Measurements from ENCODE around the gene APOC3.

APOC3 gene

DNA sequence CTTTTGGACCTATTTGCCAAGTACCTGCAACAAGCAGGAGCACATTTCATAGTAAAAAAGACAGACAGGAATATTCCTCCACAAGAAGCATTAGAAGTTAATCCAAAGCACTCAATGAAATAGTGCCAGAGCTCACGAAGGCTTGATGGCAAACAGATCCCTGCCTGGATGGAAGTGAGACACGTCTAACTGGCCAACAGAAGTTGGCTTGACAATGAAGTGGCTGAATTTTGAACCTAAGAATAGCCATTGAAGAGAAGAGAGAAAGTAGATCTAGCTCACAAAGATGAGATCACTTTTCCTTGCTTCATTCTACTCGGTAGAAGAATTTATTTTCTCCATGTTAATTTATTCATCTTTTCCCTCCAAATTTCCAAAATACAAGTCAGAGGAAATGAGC is 38.4 kb downstream of the APOC3 start:
- TF ChIP-seq CTCF (IDR thresholded peaks at IDR 0.05; ENCODE audit: low read depth, low read length) = no peak
- TF ChIP-seq EZH2phosphoT487 (IDR thresholded peaks at IDR 0.05; ENCODE audit: low read depth) = no peak
- Histone ChIP-seq H4K20me1 (ENCODE audit: insufficient read depth, low read length) (no peaks in the 10 kb centered on the region), H3K79me2 (ENCODE audit: low read length) (no peaks in the 10 kb centered on the region), H3K27me3 (ENCODE audit: low read depth, low read length) (no peaks in the 10 kb centered on the region), H3K36me3 (replicated peaks; ENCODE audit: low read depth, low read length) (peaks cover 34% of the 10 kb centered on the region), H2AFZ (ENCODE audit: low read depth, low read length) (no peak overlapping the region), H3K4me1 (ENCODE audit: low read length) (no peaks in the 10 kb centered on the region), H3K9ac (ENCODE audit: low read length) (no peak overlapping the region), H3K4me3 (ENCODE audit: low read length) (no peak overlapping the region), H3K4me2 (ENCODE audit: low read length) (no peak overlapping the region), H3K9me3 (ENCODE audit: insufficient read depth, low read length) (no peaks in the 10 kb centered on the region), H3K27ac (ENCODE audit: low read length) (no peak overlapping the region)

DNA sequence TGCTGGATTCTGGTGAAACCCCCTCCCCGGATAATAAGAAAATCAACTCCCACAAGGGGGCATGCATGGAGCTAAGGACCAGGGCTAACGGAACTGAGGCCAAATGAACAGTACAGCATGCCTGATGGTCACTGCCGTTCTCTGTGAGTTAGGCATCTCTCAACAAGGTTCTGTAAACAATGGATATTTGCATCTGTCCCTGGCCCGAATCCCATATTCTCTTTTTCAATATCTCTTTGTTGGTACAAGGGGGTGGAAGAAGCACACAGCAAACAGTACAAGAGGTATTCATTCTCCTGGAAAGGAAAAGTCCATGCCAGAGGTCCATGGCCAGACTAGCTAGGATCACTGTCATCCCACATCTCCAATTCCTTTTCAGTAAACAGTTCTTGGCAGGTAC is 39.9 kb downstream of the APOC3 start:
- TF ChIP-seq CTCF (IDR thresholded peaks at IDR 0.05; ENCODE audit: low read depth, low read length) (no peak), EZH2phosphoT487 (IDR thresholded peaks at IDR 0.05; ENCODE audit: low read depth) (no peak)

DNA sequence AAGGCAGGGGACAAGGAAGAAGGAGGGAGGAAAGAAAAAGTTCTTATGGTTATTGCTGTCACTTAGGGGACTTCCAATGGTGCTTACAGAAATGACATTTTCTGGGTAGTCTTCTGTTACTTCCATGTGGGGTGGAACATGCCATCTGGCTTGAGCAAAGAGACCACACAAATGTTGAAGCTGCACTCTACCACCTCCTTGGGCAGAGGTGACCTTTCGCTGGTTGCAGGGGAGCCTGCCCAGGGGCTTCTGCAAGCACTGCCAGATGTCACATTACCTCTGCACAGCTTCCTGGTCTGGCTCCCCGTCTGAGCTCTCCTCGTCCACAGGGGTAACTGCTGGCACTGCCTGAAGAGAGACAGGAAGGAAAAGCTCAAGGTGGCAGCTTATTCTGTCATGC is 40.3 kb downstream of the APOC3 start:
- Histone ChIP-seq H3K4me2 (ENCODE audit: low read length) (no peak overlapping the region), H3K27me3 (ENCODE audit: low read depth, low read length) (no peaks in the 10 kb centered on the region), H3K4me1 (ENCODE audit: low read length) (no peaks in the 10 kb centered on the region), H3K79me2 (ENCODE audit: low read length) (no peaks in the 10 kb centered on the region), H3K9ac (ENCODE audit: low read length) (no peak overlapping the region), H3K36me3 (replicated peaks; ENCODE audit: low read depth, low read length) (peaks cover 36% of the 10 kb centered on the region), H3K9me3 (ENCODE audit: insufficient read depth, low read length) (no peaks in the 10 kb centered on the region), H3K4me3 (ENCODE audit: low read length) (no peak overlapping the region), H3K27ac (ENCODE audit: low read length) (no peak overlapping the region), H4K20me1 (ENCODE audit: insufficient read depth, low read length) (no peaks in the 10 kb centered on the region), H2AFZ (ENCODE audit: low read depth, low read length) (no peak overlapping the region)
- no peak for TF ChIP-seq CTCF (IDR thresholded peaks at IDR 0.05; ENCODE audit: low read depth, low read length)
- no peak for TF ChIP-seq EZH2phosphoT487 (IDR thresholded peaks at IDR 0.05; ENCODE audit: low read depth)

More for the DNA sequence above, 39.9 kb downstream of the APOC3 start:
- H2AFZ ChIP-seq (ENCODE audit: low read depth, low read length) = no peak overlapping the region
- H3K4me3 ChIP-seq (ENCODE audit: low read length) = no peak overlapping the region
- no peaks in the 10 kb centered on the region for H3K9me3 ChIP-seq (ENCODE audit: insufficient read depth, low read length)
- H4K20me1 ChIP-seq (ENCODE audit: insufficient read depth, low read length) = no peaks in the 10 kb centered on the region
- no peaks in the 10 kb centered on the region for H3K4me1 ChIP-seq (ENCODE audit: low read length)
- peaks cover 33% of the 10 kb centered on the region for H3K36me3 ChIP-seq (replicated peaks; ENCODE audit: low read depth, low read length)
- H3K4me2 ChIP-seq (ENCODE audit: low read length) = no peak overlapping the region
- no peak overlapping the region for H3K27ac ChIP-seq (ENCODE audit: low read length)
- no peak overlapping the region for H3K9ac ChIP-seq (ENCODE audit: low read length)
- no peaks in the 10 kb centered on the region for H3K27me3 ChIP-seq (ENCODE audit: low read depth, low read length)
- H3K79me2 ChIP-seq (ENCODE audit: low read length) = no peaks in the 10 kb centered on the region

- Histone ChIP-seq H2AFZ (ENCODE audit: low read depth, low read length) (no peak overlapping the region), H3K4me1 (ENCODE audit: low read length) (no peaks in the 10 kb centered on the region), H3K79me2 (ENCODE audit: low read length) (no peaks in the 10 kb centered on the region), H3K36me3 (replicated peaks; ENCODE audit: low read depth, low read length) (peaks cover 33% of the 10 kb centered on the region), H3K9me3 (ENCODE audit: insufficient read depth, low read length) (no peaks in the 10 kb centered on the region), H3K4me2 (ENCODE audit: low read length) (no peak overlapping the region), H3K9ac (ENCODE audit: low read length) (no peak overlapping the region), H4K20me1 (ENCODE audit: insufficient read depth, low read length) (no peaks in the 10 kb centered on the region), H3K4me3 (ENCODE audit: low read length) (no peak overlapping the region), H3K27ac (ENCODE audit: low read length) (no peak overlapping the region), H3K27me3 (ENCODE audit: low read depth, low read length) (no peaks in the 10 kb centered on the region)
- TF ChIP-seq EZH2phosphoT487 (IDR thresholded peaks at IDR 0.05; ENCODE audit: low read depth) = no peak
- no peak for TF ChIP-seq CTCF (IDR thresholded peaks at IDR 0.05; ENCODE audit: low read depth, low read length)
Observed at GRCh38 chr11:116871248-116871647, 41.5 kb downstream of the APOC3 start.
